ENCODE data around the gene RAPGEF6. TPM values are rescaled to one million over a fixed set of nuclear protein-coding genes. Genes with fewer than 3 reads are reported as not detected.

Gene RAPGEF6
- total RNA-seq, 6 experiments from 2014 or later: 7.3 to 12.0 (median 10.2) TPM

- no peaks in the 10 kb centered on the region; the same call in 1 of the 2 replicates for H3K27me3 Mint-ChIP-seq (ENCODE audit: insufficient read depth)
Observed at GRCh38 chr5:131617140-131617822, 17.7 kb downstream of the RAPGEF6 start.

GRCh38 chr5:131615957-131616356 lies 19.1 kb downstream of the RAPGEF6 start:
- DNase-seq: no peak
- no peak for TF ChIP-seq CTCF (IDR thresholded peaks at IDR 0.05)
- H3K27ac Mint-ChIP-seq: no peak overlapping the region
- H3K4me1 Mint-ChIP-seq (ENCODE audit: low read depth): peaks cover 49% of the 10 kb centered on the region
- 0 out of 2 replicates have a peak, but pooled peaks cover 5% of the 10 kb centered on the region for H3K36me3 Mint-ChIP-seq (ENCODE audit: low read depth)
- no peaks in the 10 kb centered on the region for H3K9me3 Mint-ChIP-seq
- H3K27me3 Mint-ChIP-seq (ENCODE audit: insufficient read depth): no peaks in the 10 kb centered on the region; the same call in 1 of the 2 replicates
- H3K4me3 Mint-ChIP-seq: no peak overlapping the region

More at GRCh38 chr5:131617140-131617822, 17.7 kb downstream of the RAPGEF6 start:
- Mint-ChIP-seq H3K4me3 (no peak overlapping the region), H3K9me3 (no peaks in the 10 kb centered on the region), H3K4me1 (ENCODE audit: low read depth) (peaks cover 45% of the 10 kb centered on the region), H3K27ac (no peak overlapping the region; the same call in 1 of the 2 replicates), H3K36me3 (ENCODE audit: low read depth) (peaks cover 5% of the 10 kb centered on the region; the same call in 1 of the 2 replicates)
- DNase-seq: no peak
- no peak for TF ChIP-seq CTCF (IDR thresholded peaks at IDR 0.05)

- H3K9me3 Mint-ChIP-seq: no peaks in the 10 kb centered on the region
- peaks cover 65% of the 10 kb centered on the region for H3K4me1 Mint-ChIP-seq (ENCODE audit: low read depth)
- H3K27ac Mint-ChIP-seq: no peak overlapping the region
- H3K36me3 Mint-ChIP-seq (ENCODE audit: low read depth): 0 out of 2 replicates have a peak, but pooled peaks cover 5% of the 10 kb centered on the region
- no peak for TF ChIP-seq CTCF (IDR thresholded peaks at IDR 0.05)
- no peak overlapping the region for H3K4me3 Mint-ChIP-seq
- no peak for DNase-seq
- no peaks in the 10 kb centered on the region; the same call in 1 of the 2 replicates for H3K27me3 Mint-ChIP-seq (ENCODE audit: insufficient read depth)
Observed at GRCh38 chr5:131613423-131613822, 21.6 kb downstream of the RAPGEF6 start.

GRCh38 chr5:131611064-131611381 lies 24.0 kb downstream of the RAPGEF6 start:
- Mint-ChIP-seq H3K4me3 (0 out of 2 replicates have a peak overlapping the region, but pooled peaks have one; percentile 26), H3K9me3 (no peaks in the 10 kb centered on the region), H3K27me3 (ENCODE audit: insufficient read depth) (no peaks in the 10 kb centered on the region), H3K36me3 (ENCODE audit: low read depth) (no peaks in the 10 kb centered on the region), H3K4me1 (ENCODE audit: low read depth) (peaks cover 46% of the 10 kb centered on the region), H3K27ac (peak overlapping the region; percentile 77)
- TF ChIP-seq CTCF (IDR thresholded peaks at IDR 0.05): no peak
- no peak for DNase-seq

- peak overlapping the region; percentile 41 for H3K4me3 Mint-ChIP-seq
- H3K27me3 Mint-ChIP-seq (ENCODE audit: insufficient read depth): no peaks in the 10 kb centered on the region
- no peak for TF ChIP-seq CTCF (IDR thresholded peaks at IDR 0.05)
- H3K36me3 Mint-ChIP-seq (ENCODE audit: low read depth): no peaks in the 10 kb centered on the region
- peaks cover 40% of the 10 kb centered on the region for H3K4me1 Mint-ChIP-seq (ENCODE audit: low read depth)
- H3K9me3 Mint-ChIP-seq: no peaks in the 10 kb centered on the region
- peak; percentile 63 for DNase-seq
- H3K27ac Mint-ChIP-seq: peak overlapping the region; percentile 77
Observed at GRCh38 chr5:131610198-131611063, 24.6 kb downstream of the RAPGEF6 start.

Data from HFFc6 (cell line).